ENCODE data around the gene TAF1A. TPM values are rescaled to one million over a fixed set of nuclear protein-coding genes. Genes with fewer than 3 reads are reported as not detected.
"Not testable (repeated sequence)": the region's sequence is repeated elsewhere in the genome, so short reads cannot be mapped to it uniquely, and the experiment has no call there.

The TAF1A gene
- polyA plus RNA-seq, 1 donor, result 12.2 TPM

GRCh38 chr1:222620566-222620965 lies 30.8 kb upstream of the TAF1A start:
- 83% methylated on average over 1 of the region's 2 CpGs for WGBS (ENCODE audit: insufficient coverage, low lambda C conversion rate)
- Histone ChIP-seq H3K27me3 (ENCODE audit: control insufficient read depth, insufficient read depth, low read length) (no peaks in the 10 kb centered on the region), H3K9me3 (ENCODE audit: control insufficient read depth, low read depth, low read length) (no peaks in the 10 kb centered on the region), H3K36me3 (ENCODE audit: control insufficient read depth, insufficient read depth, low read length) (peaks cover 10% of the 10 kb centered on the region), H3K4me3 (ENCODE audit: low read length) (no peak overlapping the region), H3K4me1 (ENCODE audit: control insufficient read depth, insufficient read depth, low read length) (no peaks in the 10 kb centered on the region), H3K27ac (ENCODE audit: low read length) (no peak overlapping the region)
- no peak for DNase-seq

GRCh38 chr1:222618880-222619596 lies 29.3 kb upstream of the TAF1A start:
- DNase-seq, result peak in 1 of 2 donors; percentile 56
- WGBS (ENCODE audit: insufficient coverage, low lambda C conversion rate), result 0% methylated on average over 1 of the region's 20 CpGs
- H3K9me3 ChIP-seq (ENCODE audit: control insufficient read depth, low read depth, low read length), result no peaks in the 10 kb centered on the region
- no peaks in the 10 kb centered on the region for H3K4me1 ChIP-seq (ENCODE audit: control insufficient read depth, insufficient read depth, low read length)
- peaks cover 6% of the 10 kb centered on the region for H3K36me3 ChIP-seq (ENCODE audit: control insufficient read depth, insufficient read depth, low read length)
- no peak overlapping the region for H3K27ac ChIP-seq (ENCODE audit: low read length)
- H3K4me3 ChIP-seq (ENCODE audit: low read length), result peak overlapping the region; percentile 59
- H3K27me3 ChIP-seq (ENCODE audit: control insufficient read depth, insufficient read depth, low read length), result no peaks in the 10 kb centered on the region

GRCh38 chr1:222618001-222618879 lies 28.5 kb upstream of the TAF1A start, which contains the start of gene MIA3:
TSS of gene MIA3 (plus strand) at chr1:222618097. CDS start at chr1:222618111, 14 bp downstream.
- no peaks in the 10 kb centered on the region for H3K4me1 ChIP-seq (ENCODE audit: control insufficient read depth, insufficient read depth, low read length)
- WGBS (ENCODE audit: insufficient coverage, low lambda C conversion rate), result no CpG with 5 or more reads among the region's 81 CpGs
- peaks cover 6% of the 10 kb centered on the region for H3K36me3 ChIP-seq (ENCODE audit: control insufficient read depth, insufficient read depth, low read length)
- DNase-seq, result peak; percentile 4 to 48
- peak within 1 kb of the TSS; percentile 41 for H3K27ac ChIP-seq (ENCODE audit: low read length)
- peak within 1 kb of the TSS; percentile 64 for H3K4me3 ChIP-seq (ENCODE audit: low read length)
- H3K27me3 ChIP-seq (ENCODE audit: control insufficient read depth, insufficient read depth, low read length), result no peaks in the 10 kb centered on the region
- no peaks in the 10 kb centered on the region for H3K9me3 ChIP-seq (ENCODE audit: control insufficient read depth, low read depth, low read length)

GRCh38 chr1:222617367-222617951 lies 27.7 kb upstream of the TAF1A start:
- no CpG with 5 or more reads among the region's 37 CpGs for WGBS (ENCODE audit: insufficient coverage, low lambda C conversion rate)
- Histone ChIP-seq H3K9me3 (ENCODE audit: control insufficient read depth, low read depth, low read length) (no peaks in the 10 kb centered on the region), H3K4me1 (ENCODE audit: control insufficient read depth, insufficient read depth, low read length) (no peaks in the 10 kb centered on the region), H3K27me3 (ENCODE audit: control insufficient read depth, insufficient read depth, low read length) (no peaks in the 10 kb centered on the region), H3K4me3 (ENCODE audit: low read length) (peak overlapping the region; percentile 64), H3K27ac (ENCODE audit: low read length) (peak overlapping the region; percentile 32), H3K36me3 (ENCODE audit: control insufficient read depth, insufficient read depth, low read length) (peaks cover 6% of the 10 kb centered on the region)
- DNase-seq, result peak; percentile 93 to 94

- no peaks in the 10 kb centered on the region for H3K27me3 ChIP-seq (ENCODE audit: control insufficient read depth, insufficient read depth, low read length)
- no peaks in the 10 kb centered on the region for H3K9me3 ChIP-seq (ENCODE audit: control insufficient read depth, low read depth, low read length)
- H3K4me1 ChIP-seq (ENCODE audit: control insufficient read depth, insufficient read depth, low read length), result no peaks in the 10 kb centered on the region
- no peak overlapping the region for H3K27ac ChIP-seq (ENCODE audit: low read length)
- WGBS (ENCODE audit: insufficient coverage, low lambda C conversion rate), result no CpG with 5 or more reads among the region's 5 CpGs
- DNase-seq, result peak; percentile 25 to 38
- H3K4me3 ChIP-seq (ENCODE audit: low read length), result no peak overlapping the region
- peaks cover 2% of the 10 kb centered on the region for H3K36me3 ChIP-seq (ENCODE audit: control insufficient read depth, insufficient read depth, low read length)
These were observed 26.8 kb upstream of the TAF1A start for GRCh38 chr1:222616525-222616924.

GRCh38 chr1:222613627-222614026 lies 23.9 kb upstream of the TAF1A start:
- H3K36me3 ChIP-seq (ENCODE audit: control insufficient read depth, insufficient read depth, low read length), result no peaks in the 10 kb centered on the region
- H3K9me3 ChIP-seq (ENCODE audit: control insufficient read depth, low read depth, low read length), result no peaks in the 10 kb centered on the region
- no peaks in the 10 kb centered on the region for H3K4me1 ChIP-seq (ENCODE audit: control insufficient read depth, insufficient read depth, low read length)
- peak in 1 of 2 donors; percentile 72 for DNase-seq
- no peaks in the 10 kb centered on the region for H3K27me3 ChIP-seq (ENCODE audit: control insufficient read depth, insufficient read depth, low read length)
- no peak overlapping the region for H3K4me3 ChIP-seq (ENCODE audit: low read length)
- peak overlapping the region; percentile 6 for H3K27ac ChIP-seq (ENCODE audit: low read length)
- 13% methylated on average over 1 of the region's 1 CpG for WGBS (ENCODE audit: insufficient coverage, low lambda C conversion rate)

- H3K4me3 ChIP-seq (ENCODE audit: low read length), result no peak overlapping the region
- DNase-seq, result no peak
- H3K27me3 ChIP-seq (ENCODE audit: control insufficient read depth, insufficient read depth, low read length), result no peaks in the 10 kb centered on the region
- H3K9me3 ChIP-seq (ENCODE audit: control insufficient read depth, low read depth, low read length), result no peaks in the 10 kb centered on the region
- WGBS (ENCODE audit: insufficient coverage, low lambda C conversion rate), result 100% methylated on average over 1 of the region's 2 CpGs
- H3K36me3 ChIP-seq (ENCODE audit: control insufficient read depth, insufficient read depth, low read length), result no peaks in the 10 kb centered on the region
- no peak overlapping the region for H3K27ac ChIP-seq (ENCODE audit: low read length)
- H3K4me1 ChIP-seq (ENCODE audit: control insufficient read depth, insufficient read depth, low read length), result no peaks in the 10 kb centered on the region
These were observed 21.0 kb upstream of the TAF1A start for GRCh38 chr1:222610728-222611127.

- not testable (repeated sequence) for H3K4me1 ChIP-seq (ENCODE audit: control insufficient read depth, insufficient read depth, low read length); H3K36me3 ChIP-seq (ENCODE audit: control insufficient read depth, insufficient read depth, low read length); H3K27me3 ChIP-seq (ENCODE audit: control insufficient read depth, insufficient read depth, low read length); H3K9me3 ChIP-seq (ENCODE audit: control insufficient read depth, low read depth, low read length); H3K4me3 ChIP-seq (ENCODE audit: low read length); DNase-seq; H3K27ac ChIP-seq (ENCODE audit: low read length)
- WGBS (ENCODE audit: insufficient coverage, low lambda C conversion rate), result no CpG with 5 or more reads among the region's 1 CpG
These were observed 19.4 kb upstream of the TAF1A start for GRCh38 chr1:222609111-222609510.

GRCh38 chr1:222606757-222607156 lies 17.0 kb upstream of the TAF1A start:
- WGBS (ENCODE audit: insufficient coverage, low lambda C conversion rate), result no CpG with 5 or more reads among the region's 1 CpG
- Histone ChIP-seq H3K36me3 (ENCODE audit: control insufficient read depth, insufficient read depth, low read length) (no peaks in the 10 kb centered on the region), H3K4me3 (ENCODE audit: low read length) (no peak overlapping the region), H3K4me1 (ENCODE audit: control insufficient read depth, insufficient read depth, low read length) (no peaks in the 10 kb centered on the region), H3K27ac (ENCODE audit: low read length) (no peak overlapping the region), H3K9me3 (ENCODE audit: control insufficient read depth, low read depth, low read length) (no peaks in the 10 kb centered on the region), H3K27me3 (ENCODE audit: control insufficient read depth, insufficient read depth, low read length) (no peaks in the 10 kb centered on the region)
- DNase-seq, result no peak

- no peak for DNase-seq
- H3K27ac ChIP-seq (ENCODE audit: low read length), result no peak overlapping the region
These were observed 11.5 kb upstream of the TAF1A start for GRCh38 chr1:222601257-222601656.

More at GRCh38 chr1:222601257-222601656, 11.5 kb upstream of the TAF1A start:
- Histone ChIP-seq H3K4me3 (ENCODE audit: low read length) (no peak overlapping the region), H3K27me3 (ENCODE audit: control insufficient read depth, insufficient read depth, low read length) (no peaks in the 10 kb centered on the region), H3K36me3 (ENCODE audit: control insufficient read depth, insufficient read depth, low read length) (no peaks in the 10 kb centered on the region), H3K9me3 (ENCODE audit: control insufficient read depth, low read depth, low read length) (no peaks in the 10 kb centered on the region), H3K4me1 (ENCODE audit: control insufficient read depth, insufficient read depth, low read length) (no peaks in the 10 kb centered on the region)
- WGBS (ENCODE audit: insufficient coverage, low lambda C conversion rate), result 80% methylated on average over 1 of the region's 3 CpGs

All from large intestine (tissue), 3 donors.